NOMO-1 (cell line): ENCODE data around the gene CIPC.
A peak's percentile ranks its signal among the peaks of the same experiment; 100 is the strongest.

ENCODE experiments used
- DNase-seq, 2 experiments: peaks; one replicate each; lab custom pipeline; 2025; ENCODE audit not compliant: unreplicated experiment in 2 of 2; lab: John Stamatoyannopoulos, UW

The CIPC gene

GRCh38 chr14:77123381-77124325, 25.6 kb downstream of the CIPC start:
- DNase-seq = no peak

- DNase-seq = peak; percentile 28 to 68
Observed at GRCh38 chr14:77124345-77125280, 26.6 kb downstream of the CIPC start.

GRCh38 chr14:77125281-77125801, 27.3 kb downstream of the CIPC start:
- no peak for DNase-seq

GRCh38 chr14:77125823-77126325, 27.8 kb downstream of the CIPC start:
- DNase-seq = no peak

DNA sequence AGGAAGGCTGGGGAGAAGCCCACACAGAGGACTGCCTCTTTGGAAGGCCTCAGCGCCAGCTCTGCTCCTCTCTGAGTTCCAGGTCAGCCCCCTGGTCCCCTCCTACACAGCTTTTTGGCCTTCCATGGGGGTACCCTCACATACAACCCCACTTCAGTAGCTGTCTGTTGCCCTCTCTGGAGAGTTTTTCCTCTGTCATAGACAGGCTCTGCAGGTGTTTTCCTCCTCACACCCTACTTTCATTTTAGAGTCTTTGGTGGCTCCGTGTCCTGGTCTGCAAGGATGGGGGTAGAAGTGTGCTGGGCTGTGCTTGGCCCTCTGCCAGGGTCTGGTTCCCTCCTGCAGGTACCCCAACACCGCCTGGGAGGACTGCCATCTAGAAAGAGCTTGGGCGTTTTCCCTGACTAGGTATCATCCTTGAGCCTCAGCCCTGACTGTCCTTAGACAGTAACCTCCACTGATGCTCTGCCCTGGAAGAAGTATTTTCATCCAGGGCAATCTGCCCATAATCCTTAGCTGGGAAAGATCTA, 28.5 kb downstream of the CIPC start:
- DNase-seq = no peak

DNA sequence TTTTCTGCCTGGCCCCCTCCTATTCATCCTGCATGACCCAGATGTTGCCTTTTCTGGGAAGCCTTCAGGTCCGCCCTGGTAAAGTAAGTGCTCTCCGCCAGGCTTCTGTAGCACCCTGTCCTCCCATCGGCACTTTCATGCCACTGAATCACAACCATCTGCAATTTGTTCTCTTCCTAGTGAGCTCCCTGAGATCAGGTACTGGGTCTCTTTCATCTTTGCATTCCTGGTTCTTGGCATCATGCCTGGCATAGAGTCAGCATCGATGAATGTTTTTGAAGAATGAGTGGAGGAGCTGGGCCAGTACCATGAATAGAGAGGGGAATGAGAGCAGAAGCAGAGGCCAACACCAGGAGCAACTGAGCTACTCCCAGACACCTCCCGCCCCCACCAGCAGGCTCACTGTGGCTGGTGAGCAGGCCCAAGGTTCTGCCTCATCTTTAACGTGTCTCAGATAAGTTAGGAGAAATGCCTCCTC, 30.4 kb downstream of the CIPC start:
- DNase-seq = no peak

DNA sequence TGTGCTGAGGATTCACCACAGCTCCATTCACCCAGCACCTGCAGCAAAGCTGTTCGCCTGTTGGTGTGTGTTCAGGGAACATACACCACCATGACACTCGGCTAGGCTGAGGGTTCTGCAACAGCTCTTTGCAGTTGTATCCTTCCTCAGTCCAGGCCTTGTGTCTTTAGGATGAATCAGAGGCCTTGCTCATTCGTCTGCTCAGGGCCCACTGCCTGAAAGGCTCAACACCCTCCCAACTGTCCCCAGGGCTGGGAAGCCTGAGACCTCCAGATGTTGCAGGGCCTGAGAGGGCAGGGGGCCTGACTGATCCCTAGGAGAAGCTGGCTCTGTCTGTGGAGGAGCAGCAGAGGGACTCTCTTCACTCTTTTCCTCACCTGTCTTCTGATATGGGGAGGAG, 32.3 kb downstream of the CIPC start:
- DNase-seq = no peak

- DNase-seq = no peak
Observed at GRCh38 chr14:77131206-77131605, 33.1 kb downstream of the CIPC start.

- DNase-seq = no peak
Observed at GRCh38 chr14:77131871-77132486, 33.9 kb downstream of the CIPC start.

GRCh38 chr14:77133720-77134338, 35.8 kb downstream of the CIPC start:
- peak; percentile 42 to 49 for DNase-seq

GRCh38 chr14:77139022-77139421, 41.0 kb downstream of the CIPC start:
- no peak for DNase-seq

GRCh38 chr14:77139540-77140358, 41.7 kb downstream of the CIPC start:
- DNase-seq = peak; percentile 33 to 42

- DNase-seq = no peak
Observed at GRCh38 chr14:77140359-77141213, 42.5 kb downstream of the CIPC start.

DNA sequence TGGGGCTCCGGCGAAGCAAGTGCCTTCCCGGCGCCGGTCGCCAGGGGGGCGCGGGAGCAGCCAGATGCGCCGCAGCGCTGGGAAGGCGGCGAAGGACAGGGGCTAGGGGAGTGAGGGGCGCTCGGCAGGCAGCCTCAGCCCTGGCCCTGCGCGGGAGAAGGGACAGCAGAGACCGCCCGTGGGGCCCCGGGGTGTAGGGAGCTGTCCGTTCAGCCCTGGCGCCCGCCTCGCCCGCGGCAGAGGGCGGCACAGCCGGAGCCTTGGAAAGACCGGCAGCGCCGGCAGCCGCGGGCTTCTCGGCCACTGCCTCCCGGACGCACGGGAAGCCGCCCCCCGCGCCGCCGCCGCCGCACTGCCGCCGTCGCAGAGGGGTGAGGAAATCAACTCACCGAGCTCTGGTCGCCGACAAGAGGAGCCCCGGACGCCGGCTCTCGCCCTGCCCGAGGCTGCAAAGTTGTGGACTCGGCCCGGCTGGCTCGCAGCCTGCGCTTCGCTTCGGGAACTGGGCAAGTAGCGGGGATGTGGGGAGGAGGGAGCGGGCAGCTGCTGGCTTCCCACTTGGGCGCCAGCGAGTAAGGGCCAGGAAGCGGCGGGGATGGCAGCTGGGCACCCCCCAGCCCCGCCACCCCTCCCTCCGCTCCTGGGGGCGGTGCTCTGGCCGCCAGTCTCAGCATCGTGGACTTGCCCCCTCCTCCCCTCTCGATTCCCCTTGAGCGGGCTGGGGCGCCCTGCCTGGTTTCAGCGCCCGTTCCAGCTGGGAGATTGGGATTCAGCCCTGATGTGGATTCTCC, 43.4 kb downstream of the CIPC start, which contains the start of gene ZDHHC22:
Gene ZDHHC22 (minus strand): TSS at position 578 of the 791 bp plus-strand sequence. CDS start 2,053 bp downstream, outside the sequence.
- DNase-seq = no peak

DNA sequence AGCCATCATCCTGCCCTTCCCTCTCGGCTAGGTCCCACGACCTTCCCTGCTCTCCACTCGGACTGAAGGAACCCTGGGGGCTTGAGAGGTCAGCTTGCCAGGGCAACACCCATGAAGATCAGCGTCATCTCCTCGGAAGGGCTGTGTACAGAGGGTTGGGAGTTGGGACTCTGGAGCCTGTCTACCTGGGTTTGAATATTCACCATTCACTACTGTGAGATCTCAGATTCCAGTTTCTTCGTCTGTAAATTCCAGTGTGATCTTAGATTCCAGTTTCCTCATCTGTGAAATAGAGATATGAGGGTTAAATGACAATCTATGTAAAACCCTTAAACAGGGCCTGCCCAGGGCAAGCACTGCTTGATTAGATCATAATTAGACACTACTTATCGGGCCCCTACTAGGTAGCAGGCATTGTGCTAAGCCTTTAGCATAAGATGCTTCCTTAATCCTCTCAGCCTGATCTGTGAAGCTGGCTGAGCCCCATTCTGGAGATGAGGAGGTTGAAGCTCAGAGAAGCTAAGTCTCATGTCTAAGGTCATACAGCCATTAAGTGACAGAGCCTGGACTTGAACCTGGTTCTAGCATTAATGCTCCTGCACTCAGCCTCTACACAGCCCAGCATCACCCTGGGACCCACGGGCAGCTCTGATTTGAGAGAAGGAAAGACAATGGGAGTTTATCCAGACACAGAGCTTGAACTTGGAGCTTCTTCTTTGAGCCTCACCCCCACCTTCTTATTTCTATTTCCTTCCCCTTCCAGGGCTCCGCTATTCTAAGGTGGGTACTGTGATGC, 44.1 kb downstream of the CIPC start:
- DNase-seq = no peak

DNA sequence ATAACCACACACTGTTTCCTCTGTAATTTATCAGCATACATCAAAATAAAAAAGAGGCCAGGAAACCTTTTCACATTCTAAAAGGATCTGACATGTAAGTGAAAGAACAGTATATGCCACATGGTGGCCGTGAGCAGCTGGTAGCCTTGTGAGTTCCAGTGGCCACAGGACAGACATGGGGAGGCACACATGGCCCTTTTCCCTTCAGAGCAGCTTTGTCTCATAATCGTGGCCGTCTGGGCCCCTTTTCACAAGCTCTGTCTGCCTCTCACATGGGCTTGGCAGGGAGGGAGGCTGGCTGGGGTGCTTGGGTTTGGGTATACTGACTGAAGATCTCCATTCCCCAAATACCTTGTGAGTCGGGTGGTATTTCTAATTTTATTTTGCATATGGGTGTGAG, 45.0 kb downstream of the CIPC start:
- no peak for DNase-seq
